ENCODE measurements around the gene MECP2.

DNA sequence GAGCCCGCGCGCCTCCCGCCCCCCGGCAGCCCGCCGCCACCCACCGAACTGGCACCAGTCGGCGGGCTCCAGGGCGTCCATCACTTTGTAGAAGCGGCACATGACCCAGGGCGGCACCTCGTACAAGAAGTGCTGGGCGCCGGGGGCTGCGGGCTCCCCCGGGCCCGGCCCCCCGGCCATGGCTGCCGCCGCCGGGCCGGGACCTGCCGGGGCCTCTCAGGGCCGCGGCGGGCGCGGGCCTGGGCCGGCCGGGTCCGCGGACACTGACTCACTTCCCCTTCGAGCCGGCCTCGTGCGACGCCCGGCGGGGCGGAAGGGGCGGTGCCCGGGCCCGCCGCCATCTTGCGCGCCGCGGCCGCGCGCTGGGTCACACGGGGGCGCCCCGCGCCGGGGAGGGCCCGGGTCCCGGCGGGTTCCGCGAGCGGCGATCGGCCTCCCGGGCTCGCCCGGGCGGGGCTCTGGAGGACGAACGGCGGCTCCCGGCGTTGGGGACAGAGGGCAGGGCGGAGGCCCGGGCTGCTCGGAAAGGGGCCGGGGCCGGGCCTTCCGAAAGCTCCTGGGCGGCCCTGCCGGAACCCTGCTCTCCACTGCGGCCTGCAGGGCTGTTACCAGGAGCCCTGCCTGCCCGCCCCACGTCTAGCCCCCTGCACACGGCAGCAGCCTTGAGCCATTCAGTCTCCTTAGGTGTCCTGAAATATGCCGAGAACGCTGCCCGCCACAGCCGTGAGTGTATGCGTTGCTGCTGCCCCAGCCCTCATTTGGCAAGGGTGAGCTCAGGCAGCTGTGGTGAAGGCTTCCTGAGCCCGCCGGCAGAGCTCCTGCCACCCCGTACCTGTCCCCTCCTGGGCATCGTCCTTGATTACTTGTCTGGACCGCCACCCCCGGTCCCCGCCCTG, 77.6 kb downstream of the MECP2 start, which contains the start of gene IRAK1:
- TF ChIP-seq, protein P1, sequence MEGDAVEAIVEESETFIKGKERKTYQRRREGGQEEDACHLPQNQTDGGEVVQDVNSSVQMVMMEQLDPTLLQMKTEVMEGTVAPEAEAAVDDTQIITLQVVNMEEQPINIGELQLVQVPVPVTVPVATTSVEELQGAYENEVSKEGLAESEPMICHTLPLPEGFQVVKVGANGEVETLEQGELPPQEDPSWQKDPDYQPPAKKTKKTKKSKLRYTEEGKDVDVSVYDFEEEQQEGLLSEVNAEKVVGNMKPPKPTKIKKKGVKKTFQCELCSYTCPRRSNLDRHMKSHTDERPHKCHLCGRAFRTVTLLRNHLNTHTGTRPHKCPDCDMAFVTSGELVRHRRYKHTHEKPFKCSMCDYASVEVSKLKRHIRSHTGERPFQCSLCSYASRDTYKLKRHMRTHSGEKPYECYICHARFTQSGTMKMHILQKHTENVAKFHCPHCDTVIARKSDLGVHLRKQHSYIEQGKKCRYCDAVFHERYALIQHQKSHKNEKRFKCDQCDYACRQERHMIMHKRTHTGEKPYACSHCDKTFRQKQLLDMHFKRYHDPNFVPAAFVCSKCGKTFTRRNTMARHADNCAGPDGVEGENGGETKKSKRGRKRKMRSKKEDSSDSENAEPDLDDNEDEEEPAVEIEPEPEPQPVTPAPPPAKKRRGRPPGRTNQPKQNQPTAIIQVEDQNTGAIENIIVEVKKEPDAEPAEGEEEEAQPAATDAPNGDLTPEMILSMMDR (IDR thresholded peaks at IDR 0.05), result no peak
- TF ChIP-seq POLR2A (IDR thresholded peaks at IDR 0.05), result no peak

All from lower leg skin (tissue), 3 donors.